ENCODE measurements around the gene GALNT17. TPM values are rescaled to one million over a fixed set of nuclear protein-coding genes. Genes with fewer than 3 reads are reported as not detected.

GALNT17 gene
- total RNA-seq, 6 donors from 2014 or later = 5.3 to 26.2 (median 10.1) TPM

GRCh38 chr7:71507680-71508602 is 376.0 kb downstream of the GALNT17 start:
- DNase-seq = no peak
- no peak for TF ChIP-seq POLR2A (IDR thresholded peaks at IDR 0.05)
- TF ChIP-seq CTCF (IDR thresholded peaks at IDR 0.05) = no peak
- TF ChIP-seq POLR2AphosphoS5 (IDR thresholded peaks at IDR 0.05) = no peak
- no peak for TF ChIP-seq EP300 (IDR thresholded peaks at IDR 0.05)

DNA sequence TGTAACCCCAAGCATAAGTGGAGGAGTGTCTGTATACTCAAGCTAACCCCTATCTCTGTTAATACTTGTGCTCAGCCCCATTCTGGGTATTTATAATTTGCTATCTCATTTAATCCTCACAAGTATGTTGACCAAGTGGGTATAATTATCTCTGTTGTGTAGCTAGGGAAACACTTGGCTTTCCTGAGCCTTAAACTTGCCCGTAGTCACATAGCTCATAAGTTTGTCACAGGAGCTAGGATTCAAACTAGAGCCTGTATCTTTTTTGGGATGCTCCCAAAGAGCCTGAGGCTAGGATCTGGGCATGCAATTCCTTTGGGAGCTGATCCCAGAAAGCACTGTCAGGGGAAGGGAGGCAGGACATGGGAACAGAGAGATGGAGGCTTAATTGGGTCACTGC is 377.4 kb downstream of the GALNT17 start:
- no peak for TF ChIP-seq CTCF (IDR thresholded peaks at IDR 0.05)
- TF ChIP-seq EP300 (IDR thresholded peaks at IDR 0.05) = no peak
- TF ChIP-seq POLR2AphosphoS5 (IDR thresholded peaks at IDR 0.05) = no peak

More at GRCh38 chr7:71507680-71508602, 376.0 kb downstream of the GALNT17 start:
- 65 to 83% methylated on average over 13 to 14 of the region's 14 CpGs for WGBS, 2 donors
- Histone ChIP-seq H3K4me1 (no peaks in the 10 kb centered on the region), H3K9me3 (no peaks in the 10 kb centered on the region), H3K36me3 (no peaks in the 10 kb centered on the region), H3K4me3 (no peak overlapping the region), H3K27ac (no peak overlapping the region), H3K27me3 (no peaks in the 10 kb centered on the region)
- no peak for ATAC-seq (ENCODE audit: low FRiP score in 2 of 2)

GRCh38 chr7:71511361-71511807 is 379.4 kb downstream of the GALNT17 start:
- Histone ChIP-seq H3K27ac (no peak overlapping the region), H3K4me3 (no peak overlapping the region), H3K4me1 (no peaks in the 10 kb centered on the region), H3K27me3 (no peaks in the 10 kb centered on the region), H3K36me3 (no peaks in the 10 kb centered on the region), H3K9me3 (no peaks in the 10 kb centered on the region)
- ATAC-seq (ENCODE audit: low FRiP score in 2 of 2) (no peak), DNase-seq (no peak)
- 77 to 83% methylated on average over 3 of the region's 3 CpGs for WGBS, 2 donors
- no peak for TF ChIP-seq CTCF (IDR thresholded peaks at IDR 0.05)
- no peak for TF ChIP-seq POLR2A (IDR thresholded peaks at IDR 0.05)
- no peak for TF ChIP-seq POLR2AphosphoS5 (IDR thresholded peaks at IDR 0.05)
- TF ChIP-seq EP300 (IDR thresholded peaks at IDR 0.05) = no peak

More for the DNA sequence above, 377.4 kb downstream of the GALNT17 start:
- H3K27me3 ChIP-seq = no peaks in the 10 kb centered on the region
- 78 to 95% methylated on average over 1 of the region's 1 CpG for WGBS, 2 donors
- ATAC-seq (ENCODE audit: low FRiP score in 2 of 2) (no peak), DNase-seq (no peak)
- H3K36me3 ChIP-seq = no peaks in the 10 kb centered on the region
- no peaks in the 10 kb centered on the region for H3K4me1 ChIP-seq
- no peaks in the 10 kb centered on the region for H3K9me3 ChIP-seq
- H3K4me3 ChIP-seq = no peak overlapping the region
- H3K27ac ChIP-seq = no peak overlapping the region

- 78 to 82% methylated on average over 7 of the region's 7 CpGs for WGBS, 2 donors
- H3K9me3 ChIP-seq = peaks cover 0 to 12% (median 4%) of the 10 kb centered on the region in 4 donors
Observed at GRCh38 chr7:71517940-71518699, 386.2 kb downstream of the GALNT17 start.

More at GRCh38 chr7:71517940-71518699, 386.2 kb downstream of the GALNT17 start:
- Histone ChIP-seq H3K36me3 (no peaks in the 10 kb centered on the region), H3K27me3 (no peaks in the 10 kb centered on the region), H3K27ac (no peak overlapping the region), H3K4me3 (no peak overlapping the region), H3K4me1 (no peaks in the 10 kb centered on the region)
- DNase-seq (no peak), ATAC-seq (ENCODE audit: low FRiP score in 2 of 2) (no peak)
- no peak for TF ChIP-seq CTCF (IDR thresholded peaks at IDR 0.05)
- TF ChIP-seq POLR2A (IDR thresholded peaks at IDR 0.05) = no peak
- no peak for TF ChIP-seq EP300 (IDR thresholded peaks at IDR 0.05)
- TF ChIP-seq POLR2AphosphoS5 (IDR thresholded peaks at IDR 0.05) = no peak

Measured in upper lobe of left lung (tissue), 6 donors.